NCI-H526 (cell line): ENCODE data around the gene RAD17.
"Not testable (repeated sequence)": the region's sequence is repeated elsewhere in the genome, so short reads cannot be mapped to it uniquely, and the experiment has no call there.

Source experiments
- DNase-seq, 2 experiments: peaks; one replicate each; lab custom pipeline; 2025; lab: John Stamatoyannopoulos, UW

Gene RAD17

GRCh38 chr5:69369340-69370121, at the start of gene RAD17, which contains the start of the genes AK6 and TAF9:
Gene RAD17 (plus strand): TSS chr5:69369818. CDS start chr5:69372209, 2,391 bp downstream.
Gene AK6 (minus strand): TSS chr5:69369520. CDS start chr5:69369490, 30 bp downstream.
Gene TAF9 (minus strand): TSS chr5:69369520. CDS start chr5:69365737, 3,783 bp downstream.
- DNase-seq: peak; percentile 76 to 93

- no peak for DNase-seq
Measured at GRCh38 chr5:69326365-69326764, 43.3 kb upstream of the RAD17 start.

GRCh38 chr5:69329905-69330489, 39.6 kb upstream of the RAD17 start:
- no peak for DNase-seq

- DNase-seq: peak in 1 of 2 experiments; percentile 2
Measured at GRCh38 chr5:69331528-69332445, 37.8 kb upstream of the RAD17 start.

- not testable (repeated sequence) for DNase-seq
Measured at GRCh38 chr5:69333668-69334315, 35.8 kb upstream of the RAD17 start.

- DNase-seq: peak; percentile 44 to 81
Measured at GRCh38 chr5:69334793-69335268, 34.8 kb upstream of the RAD17 start.

GRCh38 chr5:69335341-69335935, 34.2 kb upstream of the RAD17 start:
- DNase-seq: no peak

- DNase-seq: no peak
Measured at GRCh38 chr5:69341520-69342161, 28.0 kb upstream of the RAD17 start.

- no peak for DNase-seq
Measured at GRCh38 chr5:69343083-69343482, 26.5 kb upstream of the RAD17 start.

- no peak for DNase-seq
Measured at GRCh38 chr5:69350664-69351063, 19.0 kb upstream of the RAD17 start.

- DNase-seq: no peak
Measured at GRCh38 chr5:69359699-69360098, 9.9 kb upstream of the RAD17 start.

GRCh38 chr5:69360442-69360841, 9.2 kb upstream of the RAD17 start:
- DNase-seq: no peak

GRCh38 chr5:69364414-69364813, 5.2 kb upstream of the RAD17 start:
- DNase-seq: peak in 1 of 2 experiments; percentile 18

GRCh38 chr5:69364850-69365249, 4.8 kb upstream of the RAD17 start:
- DNase-seq: no peak

GRCh38 chr5:69367697-69368279, 1.8 kb upstream of the RAD17 start:
- DNase-seq: no peak

GRCh38 chr5:69368458-69369339, 919 bp upstream of the RAD17 start:
- DNase-seq: peak; percentile 23 to 28

- DNase-seq: not testable (repeated sequence)
Measured at GRCh38 chr5:69370335-69370734, 717 bp downstream of the RAD17 start.

GRCh38 chr5:69372394-69372793, 2.8 kb downstream of the RAD17 start:
- DNase-seq: no peak

GRCh38 chr5:69374911-69375446, 5.4 kb downstream of the RAD17 start:
- DNase-seq: no peak
